Measurements from ENCODE around the gene ARHGEF2.

ARHGEF2 gene

GRCh38 chr1:155969377-155969791, 9.0 kb downstream of the ARHGEF2 start:
- DNase-seq: no peak

DNA sequence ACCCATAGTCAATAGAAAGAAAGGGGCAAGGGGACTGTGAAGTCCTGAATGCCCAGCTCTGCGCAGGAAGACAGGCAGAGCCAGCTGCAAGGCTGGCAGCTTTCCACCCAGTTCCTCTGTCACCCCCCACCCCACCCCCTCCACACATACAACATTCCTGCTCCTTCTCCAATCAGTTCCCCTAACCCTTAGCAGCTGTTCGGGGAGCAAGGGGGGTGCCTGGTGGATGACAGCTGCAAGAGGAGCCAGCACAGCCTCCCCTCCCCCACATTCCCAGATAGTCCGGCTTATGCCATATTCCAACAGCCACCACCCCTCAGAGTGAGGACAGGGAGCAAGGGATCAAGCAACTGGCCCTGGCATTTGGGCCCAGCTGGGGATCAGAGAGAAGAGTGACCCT, 9.7 kb downstream of the ARHGEF2 start:
- DNase-seq: no peak

GRCh38 chr1:155968051-155968400, 10.3 kb downstream of the ARHGEF2 start:
- DNase-seq: no peak

DNA sequence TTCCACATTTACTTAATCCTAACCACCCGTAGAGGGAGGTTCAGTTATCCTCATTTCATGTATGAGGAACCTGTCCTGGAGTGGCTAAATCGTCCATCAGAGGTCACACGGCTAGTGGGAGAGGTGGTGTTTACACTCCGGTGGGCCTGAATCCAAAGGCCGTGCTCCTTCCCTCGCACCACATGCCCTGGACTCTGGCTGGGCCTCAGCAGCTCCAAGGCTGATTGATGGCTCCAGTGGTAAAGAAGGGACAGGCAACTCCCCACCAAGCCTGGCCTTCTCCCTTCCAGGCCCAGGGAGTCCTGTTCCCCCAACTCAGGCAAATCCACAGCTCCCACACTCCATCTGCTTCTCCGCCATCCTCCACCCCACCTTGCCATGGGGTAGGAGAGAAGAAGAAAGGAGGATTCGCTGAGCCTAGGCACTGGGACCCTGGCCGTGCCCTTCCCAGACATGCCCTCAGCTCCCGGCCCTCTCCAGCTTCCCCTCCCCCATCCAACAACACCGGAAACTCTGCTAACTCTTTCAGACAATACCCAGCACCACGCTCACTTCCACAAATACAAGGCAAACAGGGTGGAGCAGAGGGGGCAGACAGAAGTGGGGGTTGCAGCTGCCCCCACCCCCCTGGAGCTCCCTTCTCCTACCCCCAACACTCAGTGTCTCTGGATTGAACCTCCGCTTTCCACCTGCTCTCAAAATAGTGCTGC, 10.9 kb downstream of the ARHGEF2 start:
- DNase-seq: peak in 1 of 2 donors; percentile 33

GRCh38 chr1:155966750-155967149, 11.6 kb downstream of the ARHGEF2 start:
- DNase-seq: no peak

DNA sequence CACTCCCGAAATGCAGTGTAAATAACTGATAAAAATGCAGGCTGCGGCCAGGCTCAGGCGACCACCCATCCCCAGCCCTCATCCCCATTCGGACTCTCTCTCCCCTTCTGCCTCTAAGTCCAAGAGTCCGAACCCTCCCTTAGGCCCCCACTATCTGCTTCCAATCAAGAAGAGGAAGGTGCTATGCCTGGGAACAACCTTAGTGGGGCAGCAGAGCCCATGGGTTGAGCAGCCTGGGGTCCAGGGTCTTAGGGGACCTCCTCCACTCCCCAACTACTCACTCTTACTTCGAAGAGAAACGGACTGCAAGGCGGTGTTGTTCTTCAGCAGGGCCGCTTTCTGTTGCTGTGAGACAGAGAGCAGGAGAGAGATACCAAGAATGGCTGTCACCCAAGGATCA, 12.2 kb downstream of the ARHGEF2 start:
- DNase-seq: no peak

- no peak for DNase-seq
Observed at GRCh38 chr1:155964193-155964592, 14.2 kb downstream of the ARHGEF2 start.

- DNase-seq: no peak
Observed at GRCh38 chr1:155962599-155963211, 15.6 kb downstream of the ARHGEF2 start.

GRCh38 chr1:155961937-155962336, 16.4 kb downstream of the ARHGEF2 start:
- DNase-seq: peak; percentile 29 to 46

DNA sequence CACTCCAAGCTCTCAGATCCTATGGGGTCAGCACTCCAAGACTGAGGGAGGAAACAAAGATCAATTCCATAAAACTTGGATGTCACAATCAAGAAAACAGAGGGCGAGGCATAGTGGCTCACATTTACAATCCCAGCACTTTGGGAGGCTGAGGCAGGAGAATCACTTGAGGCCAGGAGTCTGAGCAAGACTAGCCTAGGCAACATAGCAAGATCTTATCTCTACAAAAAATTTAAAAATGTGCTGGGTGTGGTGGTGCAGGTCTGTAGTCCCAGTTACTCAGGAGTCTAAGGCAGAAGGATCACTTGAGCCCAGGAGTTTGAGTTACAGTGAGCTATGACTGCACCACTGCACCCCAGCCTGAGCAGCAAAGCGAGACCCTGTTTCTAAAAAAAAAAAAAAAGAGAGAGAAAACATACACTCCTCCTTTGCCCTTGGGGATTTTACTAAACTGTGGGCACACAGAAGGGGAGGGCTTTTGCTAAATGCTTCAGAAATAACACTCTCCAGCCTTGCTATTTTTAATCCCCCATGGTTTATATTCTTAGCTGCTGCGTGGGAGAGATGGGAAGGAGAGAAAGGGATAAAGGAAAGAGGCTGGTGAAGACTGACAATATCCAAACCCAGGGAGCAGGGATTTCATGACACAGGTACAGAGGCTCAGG, 18.1 kb downstream of the ARHGEF2 start:
- DNase-seq: no peak

- no peak for DNase-seq
Observed at GRCh38 chr1:155957411-155957915, 20.9 kb downstream of the ARHGEF2 start.

DNA sequence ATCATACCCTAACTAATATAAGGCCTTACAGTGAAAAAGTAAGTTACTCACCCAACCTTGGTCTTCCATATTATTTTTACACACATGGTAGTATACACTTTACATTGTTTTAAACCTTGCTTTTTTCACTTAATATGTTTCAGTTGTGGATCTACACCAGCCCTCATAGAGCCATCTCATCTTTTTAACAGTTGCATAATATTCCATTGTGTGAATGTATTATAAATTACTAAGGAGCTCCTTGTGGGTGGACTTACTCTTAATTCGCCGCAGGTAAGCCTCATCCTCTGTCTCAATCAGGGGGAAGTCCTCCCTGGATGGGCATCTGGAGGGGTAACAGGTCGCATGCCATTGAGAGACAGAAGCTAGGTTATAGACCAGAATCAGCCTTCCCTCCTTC, 23.7 kb downstream of the ARHGEF2 start:
- DNase-seq: no peak

- DNase-seq: no peak
Observed at GRCh38 chr1:155952505-155952890, 25.8 kb downstream of the ARHGEF2 start.

DNA sequence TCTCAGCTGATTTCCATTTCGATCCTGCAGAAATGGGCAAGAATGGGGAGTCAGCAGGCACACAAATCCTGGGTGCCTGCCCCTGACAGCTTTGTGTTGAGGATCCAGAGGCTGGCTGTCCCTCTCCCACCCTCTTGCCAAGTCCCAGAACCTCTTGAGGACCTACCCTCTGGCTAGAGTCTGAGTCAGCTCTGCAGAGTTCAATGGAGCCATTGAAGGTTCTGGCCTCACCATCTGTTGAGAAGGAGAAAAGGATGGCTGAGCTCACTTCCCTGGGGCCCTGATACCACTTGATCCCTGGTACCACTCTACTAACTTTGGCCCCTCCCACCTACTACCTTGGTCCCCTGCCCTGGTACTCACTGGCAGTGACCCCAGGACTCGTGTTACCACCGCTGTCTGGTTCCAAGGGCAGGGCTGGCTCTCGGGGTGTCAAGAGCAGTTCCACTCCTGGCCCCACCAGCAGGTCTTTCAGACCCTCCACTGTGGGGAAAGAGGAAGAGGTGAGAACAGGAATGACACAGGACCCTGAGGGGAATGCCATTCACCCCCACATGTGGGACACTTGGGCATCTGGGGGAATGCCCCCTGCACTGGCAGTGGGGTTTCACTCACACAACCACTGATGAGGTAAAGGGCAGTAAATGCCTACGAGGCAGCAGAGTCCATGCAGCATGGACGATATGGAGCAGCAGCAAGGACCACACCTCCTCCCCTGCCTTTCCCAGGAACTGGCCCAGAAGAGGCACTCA, 26.4 kb downstream of the ARHGEF2 start:
- DNase-seq: no peak

GRCh38 chr1:155950829-155951228, 27.5 kb downstream of the ARHGEF2 start:
- DNase-seq: no peak

GRCh38 chr1:155947741-155948140, 30.6 kb downstream of the ARHGEF2 start:
- no peak for DNase-seq

- DNase-seq: no peak
Observed at GRCh38 chr1:155947292-155947691, 31.1 kb downstream of the ARHGEF2 start.

- no peak for DNase-seq
Observed at GRCh38 chr1:155946633-155947219, 31.6 kb downstream of the ARHGEF2 start.

DNA sequence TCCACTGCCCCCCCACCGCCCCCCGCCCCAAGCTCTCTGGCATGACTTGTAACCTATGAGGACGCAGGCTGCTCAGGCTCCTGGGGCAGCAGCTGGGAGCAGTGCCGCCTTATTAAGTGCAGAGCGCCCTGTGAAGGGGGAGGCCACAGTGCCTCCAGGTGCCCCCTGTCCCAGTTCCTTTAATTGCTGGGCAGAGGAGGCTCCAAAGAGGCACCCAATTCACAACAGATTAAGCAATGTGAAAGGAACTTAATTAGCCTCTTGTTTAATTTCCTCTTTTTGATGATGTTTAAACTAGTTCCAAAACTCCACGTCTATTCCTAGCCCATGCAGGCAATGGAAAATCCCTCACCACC, 33.9 kb downstream of the ARHGEF2 start:
- DNase-seq: no peak

- DNase-seq: no peak
Observed at GRCh38 chr1:155942578-155943141, 35.7 kb downstream of the ARHGEF2 start.

GRCh38 chr1:155941845-155942531, 36.4 kb downstream of the ARHGEF2 start:
- DNase-seq: no peak
